Right lobe of liver (tissue), 4 donors: ENCODE measurements around the gene GPR180.

Source experiments
- CTCF ChIP-seq, 4 donors: fragments of 200-600 bp in 3 of 4; fragments of 450-650 bp in 1 of 4; IDR thresholded peaks; one replicate each; pipeline versions ENCODE4 v1.5.1 to v1.8.0; 2016 to 2022; ENCODE audit warnings: antibody characterized with exemption in 4 of 4, mild to moderate bottlenecking in 2 of 4
- POLR2A ChIP-seq: fragments of 450-650 bp; IDR thresholded peaks from one replicate; pipeline ENCODE4 v1.6.1; 2017; ENCODE audit warnings: antibody characterized with exemption, mild to moderate bottlenecking
- donor health status: DM: no; HTN: no; CAD: no.
- donor health status: DM: no; HTN: no; CAD: no.
- donor health status: DM: no; HTN: yes; CAD: no.

- TF ChIP-seq CTCF (IDR thresholded peaks at IDR 0.05): no peak
- no peak for TF ChIP-seq POLR2A
Observed at GRCh38 chr13:94667190-94667589, 65.5 kb downstream of the GPR180 start.
